HEK293T (cell line): Measurements from ENCODE around the gene POLR3F.

ENCODE experiments used
- ARNT ChIP-seq: fragments of 450-650 bp; IDR thresholded peaks from 2 replicates; pipeline ENCODE4 v1.6.1; 2017; ENCODE audit warnings: mild to moderate bottlenecking
- ELF4 ChIP-seq: fragments of 450-650 bp; IDR thresholded peaks from 2 replicates; pipeline ENCODE4 v1.6.1; 2017; ENCODE audit warnings: antibody characterized with exemption
- FOXA1 ChIP-seq: fragments of 450-650 bp; IDR thresholded peaks from 2 replicates; pipeline ENCODE4 v1.6.1; 2016; ENCODE audit warnings: mild to moderate bottlenecking
- L3MBTL2 ChIP-seq: fragments of 450-650 bp; conservative IDR thresholded peaks from 2 replicates; pipeline ENCODE4 v1.6.1; 2016; ENCODE audit warnings: mild to moderate bottlenecking
- LEF1 ChIP-seq: fragments of 450-650 bp; IDR thresholded peaks from 2 replicates; pipeline ENCODE4 v1.6.1; 2017; ENCODE audit warnings: mild to moderate bottlenecking, borderline replicate concordance
- NFRKB ChIP-seq: fragments of 450-650 bp; IDR thresholded peaks from 2 replicates; pipeline ENCODE4 v1.6.1; 2016; ENCODE audit warnings: mild to moderate bottlenecking, moderate library complexity
- TF ChIP-seq, protein P1 (sequence below): fragments of 450-650 bp; IDR thresholded peaks from 2 replicates; pipeline ENCODE4 v1.6.1; 2016

DNA sequence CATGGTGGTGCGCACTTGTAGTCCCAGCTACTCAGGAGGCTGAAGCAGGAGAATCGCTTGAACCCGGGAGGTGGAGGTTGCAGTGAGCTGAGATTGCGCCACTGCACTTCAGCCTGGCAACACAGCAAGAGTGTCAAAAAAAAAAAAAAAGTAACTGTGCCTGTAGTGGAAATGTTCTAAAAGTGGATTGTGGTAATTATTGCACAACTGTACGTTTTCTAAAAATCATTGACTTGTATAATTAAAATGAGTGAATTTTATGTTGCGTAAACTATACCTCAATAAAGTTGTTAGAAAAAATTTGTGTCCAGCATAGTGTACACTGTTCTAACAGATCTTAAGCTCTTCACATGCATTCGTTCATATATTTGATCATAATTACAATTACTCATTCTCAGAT lies 46.0 kb downstream of the POLR3F start:
- TF ChIP-seq ELF4 (no peak), L3MBTL2 (no peak), NFRKB (no peak), ARNT (no peak), FOXA1 (no peak), LEF1 (no peak)
- TF ChIP-seq, protein P1, sequence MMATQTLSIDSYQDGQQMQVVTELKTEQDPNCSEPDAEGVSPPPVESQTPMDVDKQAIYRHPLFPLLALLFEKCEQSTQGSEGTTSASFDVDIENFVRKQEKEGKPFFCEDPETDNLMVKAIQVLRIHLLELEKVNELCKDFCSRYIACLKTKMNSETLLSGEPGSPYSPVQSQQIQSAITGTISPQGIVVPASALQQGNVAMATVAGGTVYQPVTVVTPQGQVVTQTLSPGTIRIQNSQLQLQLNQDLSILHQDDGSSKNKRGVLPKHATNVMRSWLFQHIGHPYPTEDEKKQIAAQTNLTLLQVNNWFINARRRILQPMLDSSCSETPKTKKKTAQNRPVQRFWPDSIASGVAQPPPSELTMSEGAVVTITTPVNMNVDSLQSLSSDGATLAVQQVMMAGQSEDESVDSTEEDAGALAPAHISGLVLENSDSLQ, result no peak
